SH-SY5Y (cell line): ENCODE measurements around the gene KRT86.

Source experiments
- GATA2 ChIP-seq: IDR thresholded peaks from 2 replicates; pipeline ENCODE4 v1.6.1; 2011; ENCODE audit warnings: mild to moderate bottlenecking, low read depth, low read length
- GATA3 ChIP-seq: IDR thresholded peaks from 2 replicates; pipeline ENCODE4 v1.6.1; 2011; ENCODE audit warnings: low read depth, mild to moderate bottlenecking, low read length, moderate library complexity

KRT86 gene

DNA sequence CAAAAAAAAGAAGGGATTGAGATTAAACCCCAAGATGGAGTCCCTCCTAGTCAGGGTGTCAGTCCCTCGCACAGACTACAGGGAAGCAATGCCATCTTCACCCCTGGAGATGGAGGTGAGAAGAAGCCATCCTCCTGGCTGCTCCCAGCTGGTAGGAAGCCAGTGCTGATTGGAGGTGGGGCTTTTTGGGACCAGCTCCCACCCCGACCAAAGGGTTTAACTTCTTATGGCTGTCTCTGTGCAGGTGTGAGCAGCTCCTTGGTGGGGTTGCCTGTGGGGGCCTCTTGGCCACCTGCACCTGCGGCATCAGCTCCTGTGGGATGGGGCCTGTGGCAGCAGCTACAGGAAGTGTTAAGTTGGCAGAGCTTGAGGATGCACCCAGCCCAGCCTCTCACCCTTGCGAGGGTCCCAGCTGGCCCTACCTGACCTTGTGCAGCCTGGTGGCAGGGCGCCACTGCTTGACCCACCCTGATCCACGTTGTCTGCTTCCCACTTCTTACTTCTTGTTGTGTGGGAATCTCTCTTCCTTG, 3.8 kb upstream of the KRT86 start:
- TF ChIP-seq GATA2 (no peak), GATA3 (no peak)

- TF ChIP-seq GATA3 = no peak
- no peak for TF ChIP-seq GATA2
These were observed 3.3 kb upstream of the KRT86 start for GRCh38 chr12:52271158-52271557.

DNA sequence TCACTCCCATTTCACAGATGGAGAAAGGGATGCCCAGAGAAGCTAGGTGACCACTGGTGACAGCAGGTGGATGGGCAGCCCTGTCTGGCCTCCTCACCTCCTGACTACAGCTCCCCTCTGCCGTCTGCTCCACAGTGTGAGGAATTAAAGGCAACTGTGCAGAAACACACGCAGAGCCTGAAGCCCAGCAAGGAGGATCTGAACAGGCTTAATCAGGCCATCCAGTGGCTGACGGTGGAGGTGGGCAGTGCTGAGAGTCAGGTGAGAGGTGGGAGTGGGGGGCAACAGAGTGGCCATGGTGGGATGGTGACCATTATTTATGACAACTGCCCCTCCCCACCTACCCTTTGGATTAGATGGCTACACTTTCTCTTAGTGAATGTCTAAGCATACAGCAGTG, 1.2 kb downstream of the KRT86 start:
- TF ChIP-seq GATA2 = no peak
- no peak for TF ChIP-seq GATA3

GRCh38 chr12:52277486-52278245, 3.2 kb downstream of the KRT86 start:
- TF ChIP-seq GATA2 (no peak), GATA3 (no peak)

GRCh38 chr12:52278575-52279421, 4.4 kb downstream of the KRT86 start:
- TF ChIP-seq GATA3 (no peak), GATA2 (no peak)

GRCh38 chr12:52279422-52280318, 5.2 kb downstream of the KRT86 start:
- TF ChIP-seq GATA3 (no peak), GATA2 (no peak)

- TF ChIP-seq GATA2 (no peak), GATA3 (no peak)
These were observed 5.9 kb downstream of the KRT86 start for GRCh38 chr12:52280319-52280795.

- TF ChIP-seq GATA3 (no peak), GATA2 (no peak)
These were observed 6.5 kb downstream of the KRT86 start for GRCh38 chr12:52280796-52281560.

GRCh38 chr12:52284562-52285171, 10.2 kb downstream of the KRT86 start:
- TF ChIP-seq GATA3 (no peak), GATA2 (no peak)

GRCh38 chr12:52285172-52285745, 10.8 kb downstream of the KRT86 start:
- TF ChIP-seq GATA2 = no peak
- TF ChIP-seq GATA3 = no peak

DNA sequence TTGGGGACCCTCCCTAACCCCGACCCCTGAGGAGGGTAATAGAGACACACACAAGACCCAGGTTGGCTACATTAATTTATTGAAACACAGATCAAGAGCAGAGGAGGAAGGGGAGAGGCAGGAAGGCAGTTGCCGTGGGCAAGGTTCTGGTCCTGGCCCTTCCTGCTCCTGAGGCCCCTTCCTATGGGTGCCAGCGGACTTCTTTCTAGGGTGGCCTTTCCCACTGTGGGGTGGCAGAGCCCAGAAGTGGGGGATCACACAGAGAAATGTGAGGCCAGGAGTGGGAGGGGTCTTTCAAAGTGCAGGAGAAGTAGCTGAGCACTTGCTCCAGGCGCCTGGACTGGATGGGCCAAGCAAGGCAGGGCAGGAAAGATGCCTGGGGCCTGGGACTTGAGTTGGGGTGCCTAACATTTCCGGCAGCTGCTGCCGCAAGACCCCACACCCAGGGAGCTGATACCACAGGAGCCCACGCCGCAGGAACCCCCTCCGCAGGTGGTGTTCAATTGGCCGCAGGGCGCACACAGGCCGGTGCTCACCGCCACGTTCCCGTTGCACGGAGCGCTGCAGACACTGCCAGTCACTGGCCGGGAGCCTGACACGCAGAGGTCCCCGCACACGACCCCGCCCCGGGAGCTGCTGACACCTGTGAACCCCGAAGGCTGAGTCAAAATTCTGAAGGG, 11.5 kb downstream of the KRT86 start:
- no peak for TF ChIP-seq GATA3
- no peak for TF ChIP-seq GATA2
